ENCODE data around the gene SLC36A2.
"Not testable (repeated sequence)": the region's sequence is repeated elsewhere in the genome, so short reads cannot be mapped to it uniquely, and the experiment has no call there.

The SLC36A2 gene

DNA sequence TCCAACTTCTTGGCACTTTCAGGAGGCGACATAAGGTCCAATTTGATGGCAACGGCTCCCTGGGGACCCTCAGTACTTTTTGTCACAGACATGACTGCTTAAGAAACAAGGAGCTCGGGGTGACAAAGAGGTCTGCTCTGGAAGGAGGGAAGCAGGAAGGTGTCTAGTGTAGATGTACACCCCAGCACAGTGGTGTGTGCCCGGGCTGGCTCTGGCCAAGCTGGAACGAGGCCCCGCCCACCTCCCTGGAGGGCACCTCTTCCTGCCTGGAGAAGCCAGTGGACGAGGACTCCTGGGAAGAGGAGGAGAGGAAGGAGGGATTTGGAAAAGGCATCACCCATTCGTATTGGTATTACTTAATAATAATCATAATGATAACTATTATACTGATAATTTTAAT, at the start of gene SLC36A2:
Gene SLC36A2 (minus strand): TSS at position 191 of the 400 bp plus-strand sequence. CDS start 99 bp downstream, at position 92.
- DNase-seq = no peak

DNA sequence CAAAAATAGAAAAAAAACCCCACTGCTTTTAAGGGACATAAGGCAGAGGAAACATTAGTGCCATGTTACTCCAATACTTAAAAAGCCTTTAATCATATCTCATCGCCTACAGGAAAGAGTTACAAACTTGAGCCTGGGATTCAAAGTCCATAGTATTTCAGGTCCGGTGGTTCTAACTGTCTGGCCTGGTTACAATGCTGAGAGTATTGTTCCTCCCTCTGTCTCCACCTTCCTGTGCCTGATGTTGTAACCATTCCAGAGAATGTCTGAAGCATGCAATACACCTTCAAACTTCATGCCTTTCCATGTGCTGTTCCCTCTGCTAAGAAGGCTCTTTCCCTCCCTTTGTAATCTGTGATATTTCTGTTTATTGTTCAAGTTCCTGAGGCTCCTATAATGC, 41.6 kb upstream of the SLC36A2 start:
- DNase-seq = no peak

DNA sequence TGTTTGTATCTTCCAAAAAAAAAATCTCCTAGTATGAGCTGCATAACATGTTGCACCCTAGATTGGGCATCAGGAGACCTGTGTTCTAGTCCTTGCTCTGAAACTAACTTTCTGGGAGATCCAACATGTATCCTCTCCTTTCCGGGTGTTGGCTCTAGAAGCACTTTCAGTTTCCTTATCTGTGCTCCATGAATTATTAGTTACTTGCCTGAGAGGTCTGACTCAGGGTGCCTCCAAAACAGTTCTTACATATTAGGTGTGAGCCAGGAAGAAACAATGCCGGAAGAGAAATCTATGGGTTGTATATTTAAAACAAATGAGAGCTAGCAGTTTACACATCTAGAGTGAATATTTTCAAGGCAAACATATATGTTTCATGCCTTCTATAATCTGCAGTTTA, 36.7 kb upstream of the SLC36A2 start:
- no peak for DNase-seq

DNA sequence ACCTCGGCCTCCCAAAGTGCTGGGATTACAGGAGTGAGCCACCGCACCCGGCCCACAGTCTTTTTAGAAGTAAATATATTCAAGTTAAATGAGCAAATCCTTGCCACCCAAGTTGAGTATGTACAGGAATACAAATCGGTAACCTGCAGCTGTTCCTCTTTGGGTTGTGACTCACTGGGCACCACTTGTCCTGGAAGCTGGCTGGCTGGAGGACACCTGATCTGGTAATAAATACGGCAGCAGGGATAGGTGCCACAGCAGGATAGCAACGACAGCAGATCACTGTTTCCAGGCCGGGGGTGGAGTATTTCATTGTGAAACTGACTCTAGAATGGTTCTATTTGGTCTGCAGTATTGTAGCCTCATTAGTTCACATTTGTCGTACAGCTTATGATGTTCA, 35.7 kb upstream of the SLC36A2 start:
- DNase-seq = no peak

DNA sequence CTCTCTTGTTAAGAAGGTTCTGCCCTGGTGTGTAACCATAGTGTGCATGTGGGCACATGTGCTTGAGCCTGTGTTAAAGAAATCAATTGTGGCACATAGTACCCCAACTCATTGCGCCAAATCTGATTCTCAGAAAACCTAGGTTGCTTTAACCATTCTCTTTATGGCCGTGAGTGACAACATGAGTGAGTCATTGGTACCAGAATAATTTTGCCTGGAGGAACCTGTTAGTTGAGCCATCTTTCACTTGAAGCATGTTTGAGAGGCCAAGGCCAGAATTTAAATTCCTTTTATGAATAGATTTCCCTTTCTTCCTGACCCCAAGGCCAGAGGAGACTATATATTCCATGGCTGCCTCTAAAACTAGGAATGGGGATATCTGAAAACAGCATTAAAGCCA, 35.2 kb upstream of the SLC36A2 start:
- no peak for DNase-seq

DNA sequence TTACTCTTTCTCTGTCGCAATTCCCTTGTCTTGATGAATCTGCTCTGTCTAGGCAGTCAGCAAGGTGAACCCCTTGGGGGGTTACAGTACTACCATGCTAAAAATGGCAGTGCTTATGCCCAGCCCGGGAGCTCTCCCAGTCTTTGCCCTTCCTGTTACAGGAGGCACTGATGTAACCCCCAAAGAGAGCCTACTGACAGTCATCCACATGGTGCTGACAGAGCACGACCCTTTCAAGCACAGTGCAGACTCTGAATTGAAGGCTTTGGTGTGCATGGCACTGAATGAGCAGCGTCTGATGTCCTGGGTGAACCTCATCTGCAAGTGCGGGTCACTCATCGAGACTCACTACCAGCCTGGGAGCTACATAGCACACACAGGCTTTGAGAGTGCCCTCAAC, 34.5 kb upstream of the SLC36A2 start:
- DNase-seq = no peak

DNA sequence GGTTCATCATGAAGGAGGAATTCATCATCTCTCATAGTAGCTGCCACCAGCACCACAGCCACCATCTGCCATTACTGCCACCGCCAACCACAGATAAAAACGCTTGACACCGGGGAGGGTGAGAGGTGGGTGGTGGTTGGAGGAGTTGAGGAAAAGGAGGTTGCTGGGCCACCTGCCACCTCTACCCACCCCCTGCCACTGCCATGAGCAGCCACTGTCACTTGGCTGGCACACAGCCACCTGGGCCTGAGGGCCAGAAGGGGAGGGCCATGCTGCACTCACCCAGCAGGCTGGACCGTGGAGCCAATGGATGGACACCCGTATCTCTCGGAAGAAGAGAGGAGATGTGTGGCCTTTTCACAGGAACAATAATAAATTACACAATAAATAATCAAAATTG, 31.3 kb upstream of the SLC36A2 start:
- no peak for DNase-seq

DNA sequence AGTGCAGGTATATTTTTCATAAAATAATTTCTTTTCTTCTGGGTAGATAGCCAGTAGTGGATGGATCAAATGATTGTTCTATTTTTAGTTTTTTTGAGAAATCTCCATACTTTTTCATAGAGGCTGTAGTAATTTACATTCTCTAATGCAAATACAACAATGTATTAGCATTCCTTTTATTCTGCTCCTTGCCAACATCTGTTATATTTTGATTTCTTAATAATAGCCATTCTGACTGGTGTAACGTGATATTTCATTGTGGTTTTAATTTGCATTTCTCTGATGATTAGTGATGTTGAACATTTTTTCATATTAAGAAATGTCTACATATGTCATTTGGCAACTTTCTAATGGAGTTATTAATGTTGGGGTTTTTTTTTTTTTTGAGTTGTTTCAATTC, 27.2 kb upstream of the SLC36A2 start:
- DNase-seq = no peak

DNA sequence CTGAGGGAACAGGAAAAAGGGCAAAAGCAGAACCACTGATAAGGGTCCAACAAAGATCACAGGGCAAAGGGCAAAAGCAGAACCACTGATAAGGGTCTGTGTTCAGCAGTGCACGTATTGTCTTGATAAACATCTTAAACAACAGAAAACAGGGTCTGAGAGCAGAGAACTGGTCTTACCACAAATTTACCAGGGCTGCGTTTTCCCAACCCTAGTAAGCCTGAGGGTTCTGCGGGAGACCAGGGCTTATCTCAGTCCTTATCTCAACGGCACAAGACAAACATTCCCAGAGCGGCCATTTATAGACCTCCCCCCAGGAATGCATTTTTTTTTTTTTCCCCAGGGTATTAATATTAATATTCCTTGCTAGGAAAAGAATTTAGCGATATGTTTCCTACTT, 19.7 kb upstream of the SLC36A2 start:
- not testable (repeated sequence) for DNase-seq

DNA sequence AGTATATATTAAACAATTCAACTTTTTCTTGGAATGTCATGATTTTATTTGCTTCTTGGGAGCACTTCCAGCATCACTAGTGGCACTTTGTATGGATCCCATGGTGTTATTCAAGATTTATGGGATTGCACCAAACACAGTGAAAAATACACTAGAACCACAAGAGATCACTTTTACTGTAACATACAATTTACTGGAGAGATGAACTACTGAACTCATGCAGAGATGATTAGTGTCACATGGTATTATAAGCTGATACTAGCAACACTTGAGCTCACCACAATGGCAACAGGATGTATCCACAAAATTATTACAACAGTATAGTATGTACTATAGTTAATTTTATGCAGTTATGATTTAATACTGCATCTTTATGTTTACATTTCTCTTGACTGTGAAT, 16.3 kb upstream of the SLC36A2 start:
- no peak for DNase-seq

DNA sequence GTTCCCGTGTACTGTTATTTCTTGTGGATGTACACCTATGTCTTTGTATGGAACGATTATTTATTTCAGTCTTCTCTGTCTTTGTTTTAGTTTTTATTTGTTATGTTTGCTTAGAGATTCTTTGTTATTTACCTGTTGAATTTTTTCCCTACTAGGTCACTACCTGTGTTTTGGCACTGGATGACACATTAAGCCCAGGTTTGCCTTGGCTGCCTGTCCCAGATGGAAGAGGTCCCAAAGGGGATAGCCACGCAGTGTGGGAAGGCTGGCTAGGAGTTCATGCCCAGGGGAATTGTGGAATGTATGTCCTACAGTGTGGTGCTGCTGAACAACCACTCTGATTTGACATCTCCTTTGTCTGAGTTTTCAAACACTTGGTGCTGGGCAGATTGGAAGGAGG, 15.6 kb upstream of the SLC36A2 start:
- DNase-seq = no peak

DNA sequence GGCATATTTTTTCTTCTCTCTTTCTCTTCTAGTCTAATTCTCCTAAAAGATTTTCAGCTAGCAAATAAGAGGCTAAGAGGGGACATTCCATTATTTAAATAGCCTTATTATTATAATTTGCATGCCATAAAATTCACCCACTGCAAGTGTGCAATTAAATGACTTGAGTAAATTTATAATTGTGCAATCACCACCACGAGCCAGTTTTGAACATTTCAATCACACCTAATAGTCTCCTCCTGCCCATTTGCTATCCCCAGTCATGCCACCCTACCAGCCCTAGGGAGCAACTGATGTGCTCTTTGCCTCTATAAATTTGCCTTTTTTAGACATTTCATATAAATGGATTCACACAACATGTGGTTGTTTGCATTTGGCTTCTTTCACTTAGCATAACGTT, 12.0 kb upstream of the SLC36A2 start:
- DNase-seq = no peak

DNA sequence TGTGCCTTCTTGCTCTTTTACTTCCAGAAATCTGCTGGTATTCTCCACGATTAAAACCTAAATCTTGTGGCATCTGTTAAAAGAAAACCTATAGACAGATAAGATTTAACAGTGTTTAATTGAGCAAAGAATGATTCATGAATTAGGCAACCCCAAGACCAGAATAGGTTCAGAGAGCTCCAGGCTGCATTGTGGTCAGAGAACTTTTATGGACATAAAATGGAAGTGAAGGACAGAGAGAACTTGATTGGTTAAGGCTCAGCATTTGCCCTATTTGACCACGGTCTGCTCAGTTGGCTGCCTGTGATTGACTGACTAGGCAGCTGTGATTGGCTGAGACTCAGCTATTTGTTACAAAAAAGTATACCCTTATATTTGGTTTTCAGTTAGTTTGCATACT, 10.4 kb upstream of the SLC36A2 start:
- DNase-seq = no peak

DNA sequence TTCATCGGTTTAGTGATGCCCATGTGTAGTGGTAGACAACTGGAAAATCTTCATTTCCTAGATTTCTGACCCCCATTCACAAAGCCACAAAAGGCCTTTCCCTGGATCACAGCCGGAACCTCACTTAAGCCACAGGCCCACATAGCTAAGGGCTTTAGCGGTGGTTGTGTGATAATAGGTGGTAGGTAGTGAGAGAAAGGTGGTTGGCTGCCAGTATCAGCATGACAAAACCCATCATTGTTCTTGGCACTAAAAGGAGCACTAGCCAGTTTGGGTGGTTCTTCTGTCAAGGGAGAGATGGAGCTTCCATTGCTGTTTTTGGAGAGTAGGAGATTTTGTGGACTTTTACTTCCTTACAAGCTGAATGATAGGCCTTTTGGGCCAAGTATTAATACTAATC, 9.7 kb upstream of the SLC36A2 start:
- DNase-seq = no peak

DNA sequence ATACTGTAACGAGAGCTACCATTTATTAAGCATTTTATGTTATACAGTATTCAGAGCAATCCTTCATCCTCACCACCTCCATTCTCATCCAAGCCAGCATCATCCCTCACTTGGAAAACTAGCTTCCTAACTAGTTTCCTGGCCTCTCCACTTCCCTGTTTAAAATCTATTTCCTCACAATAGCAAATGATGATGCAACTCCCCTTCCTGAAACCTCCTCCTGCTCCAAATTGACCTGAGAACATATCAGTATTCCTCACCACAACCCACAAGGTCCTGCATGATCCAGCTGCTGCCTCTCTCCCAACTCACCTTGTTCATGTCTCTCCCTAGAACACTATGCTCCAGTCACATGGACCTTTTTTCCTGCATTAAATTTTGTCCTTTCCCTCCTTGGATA, 4.3 kb upstream of the SLC36A2 start:
- no peak for DNase-seq

DNA sequence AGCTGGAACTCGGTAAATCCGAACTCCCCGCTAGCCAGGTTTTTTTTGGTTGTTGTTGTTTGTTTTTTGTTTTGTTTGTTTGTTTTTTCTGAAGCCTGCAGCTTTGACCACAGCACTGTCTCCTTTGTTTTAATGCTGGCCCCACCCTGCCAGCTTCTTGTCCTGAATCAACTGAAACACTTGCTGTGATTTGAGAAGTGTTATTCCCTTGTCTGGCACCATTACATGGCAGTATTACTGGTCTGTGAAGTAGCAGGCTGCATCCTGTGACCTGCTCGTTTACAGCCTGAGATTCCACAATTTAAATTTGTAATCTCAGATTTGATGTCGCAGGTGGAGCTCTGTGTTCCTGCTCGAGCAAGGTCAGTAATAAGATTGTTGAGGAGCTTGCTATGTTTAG, 1.4 kb upstream of the SLC36A2 start:
- DNase-seq = no peak

DNA sequence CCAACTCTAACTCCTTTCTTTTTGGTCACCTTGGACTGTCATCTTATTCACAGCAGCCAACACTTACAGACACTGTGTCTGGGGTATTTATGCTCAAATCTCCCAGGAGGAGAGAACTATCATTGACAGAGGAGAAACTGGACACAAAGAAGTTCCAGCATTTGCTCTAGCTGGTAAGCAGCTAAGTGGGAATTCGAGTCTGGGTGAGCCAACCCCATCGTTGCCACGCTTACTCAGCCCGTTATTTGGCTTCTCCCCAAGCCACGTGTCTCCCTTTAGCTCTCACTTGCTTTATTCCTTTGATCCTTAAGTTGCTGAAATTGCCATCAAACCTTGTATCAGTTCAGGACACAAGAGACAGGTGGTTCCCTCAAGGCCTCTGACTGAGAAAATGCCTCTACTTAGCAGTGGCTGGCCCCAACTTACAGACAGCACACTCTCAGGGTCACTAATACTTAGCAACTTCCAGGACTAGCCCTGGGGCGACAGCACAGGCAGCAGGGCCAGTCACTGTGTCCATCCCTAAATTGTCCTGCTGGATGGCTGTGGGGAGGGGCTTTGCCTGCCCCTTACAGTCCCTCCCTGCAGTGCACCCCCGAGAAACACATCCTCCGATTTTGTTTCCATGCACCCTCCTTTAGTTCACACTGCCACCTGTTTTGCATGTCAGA, 1.4 kb downstream of the SLC36A2 start:
- no peak for DNase-seq

DNA sequence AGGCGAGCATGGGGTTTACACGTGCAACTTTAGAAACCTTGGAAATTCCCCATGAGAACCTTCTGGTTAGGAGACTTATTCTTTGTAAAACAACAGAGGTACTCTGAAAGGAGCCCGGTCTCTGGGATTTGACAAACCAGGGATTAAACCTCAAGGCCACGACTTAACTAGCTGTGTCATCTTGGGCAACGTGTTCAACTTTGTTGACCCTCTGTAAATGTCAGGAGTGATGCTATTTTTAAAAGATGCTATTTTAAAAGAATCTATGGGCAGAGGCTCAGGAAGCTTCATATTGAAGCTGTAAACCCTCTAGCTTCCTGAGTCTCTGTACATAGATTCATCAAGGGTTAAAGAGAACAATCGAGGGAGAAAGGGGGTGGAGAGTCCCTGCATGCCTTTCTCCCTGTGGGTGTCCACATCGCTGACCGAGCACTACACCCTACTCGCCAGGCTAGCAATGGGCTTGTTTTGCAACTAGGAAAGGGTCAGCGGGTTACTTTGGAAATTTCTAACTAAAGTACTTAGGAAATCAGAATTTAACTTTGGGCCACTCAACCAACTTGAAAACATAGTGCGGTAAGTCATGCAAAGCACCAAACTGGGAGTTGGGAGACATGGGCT, 2.1 kb downstream of the SLC36A2 start:
- no peak for DNase-seq

DNA sequence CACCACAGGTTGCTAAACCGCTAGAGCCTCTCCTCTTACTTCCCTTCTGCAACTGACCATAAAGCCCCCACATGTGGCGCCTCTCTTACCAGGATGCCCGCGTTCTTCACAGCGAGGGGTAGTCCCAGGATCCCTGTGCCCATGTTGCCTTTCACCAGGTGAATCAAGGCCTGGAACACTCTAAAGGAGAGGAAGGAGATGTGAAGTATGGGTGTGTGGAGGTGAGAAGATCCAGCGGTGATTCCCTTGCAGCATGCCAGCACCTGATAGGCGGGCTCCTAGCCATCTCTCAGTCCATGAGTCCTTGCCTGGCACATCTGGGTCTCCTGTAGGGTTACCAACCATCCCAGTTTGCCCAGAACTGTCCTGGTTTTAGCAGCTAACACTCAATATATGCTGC, 3.3 kb downstream of the SLC36A2 start:
- DNase-seq = no peak

DNA sequence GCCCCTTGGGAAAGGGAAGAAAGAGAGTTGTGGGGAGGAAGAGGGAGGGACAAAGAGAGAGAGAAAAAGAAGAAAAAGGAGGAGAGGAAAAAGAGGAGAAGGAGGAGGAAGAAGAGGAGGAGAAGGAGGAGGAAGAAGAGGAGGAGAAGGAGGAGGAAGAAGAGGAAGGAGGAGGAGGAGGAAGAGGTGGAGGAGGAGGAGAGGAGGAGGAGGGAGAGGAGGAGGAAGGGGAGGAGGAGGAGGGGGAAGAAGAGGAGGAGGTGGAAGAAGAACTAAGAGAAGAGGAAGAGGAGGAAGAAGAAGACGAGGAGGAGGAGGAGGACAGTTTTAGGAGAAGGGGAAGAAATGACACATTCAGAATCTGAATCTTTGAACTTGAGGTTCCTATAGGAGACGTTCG, 7.4 kb downstream of the SLC36A2 start:
- no peak for DNase-seq

DNA sequence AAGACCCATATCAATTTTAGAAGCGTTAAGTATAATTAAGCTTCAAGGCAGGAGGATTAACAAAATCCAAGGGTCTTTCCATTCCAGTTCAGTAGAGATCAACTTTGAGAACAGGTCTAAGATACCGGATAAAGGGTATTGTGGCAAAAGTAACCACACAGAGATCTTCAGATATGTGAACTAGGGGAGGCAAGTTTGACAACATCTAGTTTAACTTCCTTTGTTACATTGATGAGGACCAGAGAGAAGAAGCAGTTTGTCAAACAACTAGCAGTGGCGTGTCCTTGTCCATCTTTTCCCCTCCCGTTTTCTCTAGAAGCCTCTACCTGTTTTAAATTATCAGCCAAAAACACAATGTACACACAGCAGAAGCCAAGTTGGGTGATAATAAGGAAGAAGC, 8.6 kb downstream of the SLC36A2 start:
- DNase-seq = no peak

DNA sequence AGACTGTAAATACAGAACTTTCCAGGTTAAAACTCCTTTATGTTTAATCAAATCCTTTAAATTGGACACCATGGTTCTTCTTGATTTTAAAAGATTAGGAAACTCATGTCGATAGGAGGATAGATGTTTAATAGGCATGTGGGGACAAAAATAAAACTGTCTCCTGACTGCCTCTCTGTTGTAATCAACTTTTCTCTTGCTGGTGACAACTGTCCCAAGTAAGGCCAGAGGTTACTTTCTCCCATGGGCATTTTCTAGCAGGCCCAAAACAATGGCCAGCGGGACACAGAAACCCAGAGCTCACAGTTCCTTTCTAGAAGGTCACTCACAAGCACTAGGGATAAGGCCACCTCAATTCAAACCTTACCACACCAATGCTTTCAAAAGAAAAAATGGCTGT, 14.5 kb downstream of the SLC36A2 start:
- no peak for DNase-seq

DNA sequence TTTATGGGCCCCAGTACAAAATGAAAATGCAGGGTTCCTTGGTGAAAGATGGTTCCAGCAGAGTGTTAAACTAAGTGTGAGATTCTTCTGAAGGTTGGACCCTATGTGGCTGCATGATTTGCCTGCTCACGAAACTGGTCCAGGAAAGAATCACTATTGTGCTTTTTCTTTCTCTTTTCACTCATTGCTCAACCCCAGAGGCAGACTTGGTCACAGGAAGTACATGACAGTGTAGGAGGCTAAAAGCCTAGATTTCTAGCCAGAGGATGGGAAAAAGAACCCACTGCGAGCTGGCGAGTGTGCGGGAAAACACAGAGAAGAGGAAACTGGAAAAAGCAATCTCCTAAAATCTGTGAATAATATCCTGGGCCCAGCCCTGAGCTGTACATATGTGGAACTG, 18.6 kb downstream of the SLC36A2 start:
- DNase-seq = no peak

DNA sequence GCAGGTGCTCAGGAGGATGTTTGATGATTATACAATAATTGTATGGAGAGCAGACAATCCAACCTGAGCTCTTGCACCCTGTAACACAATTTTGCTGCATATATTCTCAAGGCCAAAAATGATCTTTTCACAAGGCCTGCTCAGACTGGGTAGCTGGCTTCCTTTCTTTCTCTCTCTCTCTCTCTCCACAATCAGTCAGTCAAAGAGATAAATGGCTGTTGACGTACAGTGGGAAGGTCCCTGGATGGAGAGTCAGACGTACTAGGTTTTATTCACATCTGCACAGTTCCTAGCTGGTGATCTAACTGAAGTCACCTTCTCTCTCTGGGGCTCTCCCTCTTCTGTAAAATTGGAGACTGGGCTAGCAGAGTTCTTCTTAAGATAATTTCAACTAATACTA, 19.8 kb downstream of the SLC36A2 start:
- no peak for DNase-seq

DNA sequence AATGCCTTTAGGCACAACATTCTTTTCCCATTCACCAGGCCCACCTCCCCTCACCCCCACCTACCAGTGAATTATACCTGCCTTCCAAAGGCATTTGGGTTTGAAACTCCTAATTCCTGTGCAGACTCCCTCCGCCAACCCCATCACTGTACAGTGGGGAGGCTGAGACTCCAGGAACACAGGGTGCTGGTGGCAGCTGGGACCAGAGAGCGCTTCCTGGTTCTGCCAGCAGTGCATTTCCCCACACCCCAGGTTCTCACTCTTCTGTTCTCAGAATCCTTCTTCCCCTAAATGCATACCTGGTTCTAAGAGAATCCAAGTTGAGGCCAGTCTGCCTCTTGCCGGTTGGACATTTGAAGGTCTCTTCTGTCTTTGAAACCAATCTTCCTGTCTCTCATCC, 21.1 kb downstream of the SLC36A2 start:
- no peak for DNase-seq

Data from CD4-positive, alpha-beta T cell treated with Interleukin-6 for 4 hours (primary cell).